ENCODE measurements around the gene LIN7A.

Gene LIN7A

DNA sequence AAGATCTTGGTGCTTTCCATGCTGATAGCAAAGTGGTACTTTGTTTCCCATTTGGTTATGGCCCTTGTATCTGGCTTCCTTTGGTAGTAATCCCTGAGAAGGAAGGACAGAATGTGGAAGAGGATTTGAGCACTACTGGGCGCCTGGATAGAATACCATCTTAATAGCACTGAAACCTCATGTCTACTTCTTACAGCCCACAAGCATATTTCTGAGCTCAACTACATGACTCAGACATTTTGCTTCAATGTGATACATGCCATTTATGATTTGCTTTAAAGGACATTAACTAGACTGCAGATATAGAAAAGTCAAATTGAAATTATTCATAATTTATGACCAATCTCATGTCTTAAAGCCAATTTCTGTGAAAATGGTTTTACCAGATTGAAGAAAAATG is 80.4 kb downstream of the LIN7A start:
- DNase-seq, result no peak

DNA sequence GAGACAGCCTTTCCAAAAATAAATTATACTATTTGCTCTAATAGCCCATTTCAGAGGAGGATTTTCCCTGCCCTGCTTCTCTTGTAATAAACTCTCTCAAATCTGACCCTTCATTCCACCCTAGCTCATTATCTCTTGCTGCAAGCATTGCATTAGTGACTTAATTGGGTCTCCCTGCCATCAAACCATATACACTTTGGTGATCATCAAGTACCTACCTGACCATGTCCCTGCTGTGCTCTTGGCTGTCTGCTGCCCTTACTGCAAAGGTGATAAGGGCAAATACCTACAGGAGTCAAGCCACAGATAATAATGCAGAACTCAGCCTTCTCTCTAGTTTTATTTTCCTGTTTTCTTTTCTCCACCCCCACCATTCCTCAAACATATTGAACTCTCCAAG is 88.4 kb downstream of the LIN7A start:
- no peak for DNase-seq

DNA sequence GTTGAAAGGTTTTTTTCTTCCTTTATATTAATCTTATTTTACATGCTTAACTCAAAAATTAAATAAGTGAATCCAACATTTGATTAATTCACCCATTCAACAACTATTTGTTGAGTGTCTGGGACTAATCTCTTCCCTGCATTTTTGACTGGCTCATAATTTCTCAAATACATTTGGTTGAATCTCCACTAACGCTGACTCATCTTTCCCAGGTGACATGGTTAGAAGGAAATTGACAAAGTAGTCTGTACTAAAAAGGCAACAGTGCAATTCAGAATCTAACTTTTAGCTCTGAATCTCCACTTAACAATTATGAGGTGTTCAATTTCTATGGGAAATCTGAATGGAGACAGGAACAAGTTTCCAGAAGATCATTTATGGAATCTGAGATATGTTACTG is 88.9 kb downstream of the LIN7A start:
- no peak for DNase-seq

DNA sequence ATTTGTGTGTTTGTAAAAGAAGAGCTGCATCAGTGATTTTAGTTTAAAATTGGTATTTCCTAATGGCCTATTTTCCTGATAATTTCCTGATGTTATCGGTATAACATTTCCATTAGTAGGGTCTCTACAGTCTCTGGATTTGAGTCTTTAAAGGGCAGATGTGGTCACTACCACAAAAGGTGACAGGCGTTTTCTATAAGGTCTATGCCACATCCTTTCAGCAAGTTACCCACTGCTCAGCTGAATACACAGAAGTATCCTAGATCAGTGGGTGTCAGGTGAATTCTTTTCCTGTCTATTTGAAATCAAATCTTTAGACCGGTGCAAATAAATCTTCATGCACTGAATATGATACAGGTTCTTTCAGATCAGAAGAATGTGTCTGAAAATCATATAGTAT is 90.2 kb downstream of the LIN7A start:
- DNase-seq, result no peak

DNA sequence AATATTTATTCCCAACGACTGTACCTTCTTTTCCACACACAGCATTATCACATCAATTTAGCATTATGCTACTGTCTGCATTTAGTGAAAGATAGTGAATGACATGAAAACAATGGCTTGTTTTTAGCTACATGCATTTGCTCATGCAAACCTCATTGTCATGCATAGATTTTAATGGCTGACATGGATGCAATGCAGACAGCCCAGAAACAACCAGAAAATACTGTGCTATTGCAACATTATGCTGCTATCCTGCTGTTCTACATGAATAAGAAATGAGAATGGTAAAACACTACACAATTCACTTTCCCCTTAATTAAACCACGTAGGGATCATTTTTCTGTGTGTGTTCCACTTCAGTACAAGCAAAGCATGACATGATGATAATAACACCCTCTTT is 90.8 kb downstream of the LIN7A start:
- DNase-seq, result no peak

DNA sequence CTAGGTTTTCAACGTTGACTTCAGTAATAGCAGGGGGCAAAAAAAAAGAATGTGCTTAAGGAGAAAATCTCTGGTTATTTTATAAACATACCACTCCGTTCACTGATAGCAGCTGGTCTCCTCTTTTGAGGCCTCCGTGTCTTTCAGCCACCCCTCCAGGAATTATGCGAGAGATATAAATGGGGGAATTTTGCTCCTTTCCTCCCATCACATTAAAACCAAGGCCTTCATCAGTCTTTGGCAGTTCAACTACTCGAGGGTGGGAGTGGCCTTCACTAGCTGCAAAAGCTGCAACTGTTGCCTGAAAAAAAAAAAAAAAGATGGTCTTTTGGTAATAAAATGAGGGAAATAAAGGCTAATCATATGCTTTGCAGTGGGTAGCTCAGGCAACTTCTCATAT is 92.1 kb downstream of the LIN7A start:
- DNase-seq, result no peak

DNA sequence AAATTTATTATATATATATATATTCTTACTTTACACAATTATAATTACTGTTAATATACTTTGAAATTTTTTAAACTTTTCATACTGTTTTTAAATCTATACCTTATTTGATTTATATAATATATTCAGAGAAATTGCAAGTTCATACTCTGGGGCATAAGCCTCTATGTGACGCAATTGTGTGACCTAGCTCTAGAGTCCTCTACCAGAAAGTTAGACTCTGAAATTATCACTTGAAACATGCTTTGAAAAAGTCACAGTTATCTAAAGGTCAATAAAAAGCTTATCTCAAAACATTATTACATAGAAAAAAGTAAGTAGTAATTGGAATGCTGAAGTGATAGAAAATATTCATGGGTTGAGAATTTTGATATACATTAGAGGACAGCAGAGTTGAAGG is 93.8 kb downstream of the LIN7A start:
- no peak for DNase-seq

DNA sequence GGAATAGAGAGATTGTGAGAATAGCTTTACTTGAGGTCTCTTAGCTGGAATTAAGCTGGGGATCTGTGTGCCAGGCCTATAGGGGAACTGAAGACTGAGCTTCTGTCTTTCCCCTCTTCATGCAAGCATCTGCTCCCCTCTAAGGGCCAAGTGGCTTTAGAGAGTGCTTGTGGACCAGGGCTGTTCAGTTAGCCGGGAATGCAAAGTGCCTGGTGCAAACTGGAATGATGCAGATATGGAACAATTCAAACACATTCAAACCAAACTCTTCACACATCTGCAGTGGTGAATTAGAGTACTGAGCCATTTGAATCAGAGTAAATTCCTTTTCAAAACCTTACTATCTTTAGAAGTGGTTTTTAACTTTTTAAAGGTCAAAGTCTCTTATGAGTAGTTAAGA is 99.0 kb downstream of the LIN7A start:
- DNase-seq, result no peak

DNA sequence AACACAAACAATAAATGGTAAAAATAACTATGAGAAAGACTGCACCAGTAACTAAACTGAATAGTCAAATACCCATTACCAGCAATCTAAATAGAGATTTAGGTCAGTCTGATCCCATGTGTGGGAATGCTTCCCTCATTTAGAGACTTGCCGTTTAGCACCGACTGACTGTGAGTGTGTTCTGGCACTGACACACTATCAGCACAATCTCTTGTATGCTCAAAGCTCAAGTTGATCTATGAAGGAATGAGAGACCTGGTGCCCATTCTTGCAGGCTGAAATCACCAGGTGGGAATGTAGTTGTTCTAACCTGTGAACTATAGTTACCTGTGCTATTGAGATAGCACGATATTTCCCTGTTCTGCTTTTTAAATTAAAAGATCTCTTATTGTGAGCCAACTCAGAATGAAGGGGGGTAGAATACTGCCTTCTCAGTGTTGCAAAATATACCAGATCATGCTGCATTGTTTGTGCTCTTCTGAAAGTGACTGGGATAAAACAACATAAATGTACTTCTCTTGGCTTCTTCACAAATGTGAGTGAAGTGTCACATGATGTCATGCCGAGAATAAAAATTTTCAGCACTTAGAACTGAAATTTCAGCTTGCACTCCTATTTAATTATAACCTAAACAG is 99.6 kb downstream of the LIN7A start:
- no peak for DNase-seq

DNA sequence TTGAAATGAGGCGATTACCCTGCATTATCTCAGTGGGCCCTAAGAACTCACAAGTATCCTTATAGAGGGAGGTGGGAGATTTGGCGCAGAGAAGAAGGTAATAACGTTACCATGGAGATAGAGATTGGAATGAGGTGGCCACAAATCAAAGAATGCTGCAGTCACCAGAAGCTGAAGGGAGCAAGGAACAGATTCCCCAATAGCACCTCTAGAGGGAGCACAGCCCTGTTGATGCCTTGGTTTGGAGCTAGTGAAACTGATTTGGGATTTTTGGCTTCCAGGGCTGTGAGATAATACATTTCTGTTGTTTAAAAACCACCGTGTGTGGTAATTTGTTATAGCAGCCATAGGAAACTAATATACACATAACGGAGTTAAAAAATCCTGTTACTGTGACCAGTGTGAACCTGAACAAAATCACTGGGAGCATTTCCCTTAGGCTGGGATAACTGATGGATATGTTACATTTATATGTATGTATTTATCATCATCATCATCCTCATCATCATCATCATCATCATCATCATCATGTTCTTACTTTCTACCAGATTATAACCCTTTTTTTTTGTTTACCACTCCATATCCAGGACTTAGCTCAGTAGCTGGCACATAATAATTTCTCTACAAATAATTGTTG is 100.3 kb downstream of the LIN7A start:
- DNase-seq, result peak; percentile 65

DNA sequence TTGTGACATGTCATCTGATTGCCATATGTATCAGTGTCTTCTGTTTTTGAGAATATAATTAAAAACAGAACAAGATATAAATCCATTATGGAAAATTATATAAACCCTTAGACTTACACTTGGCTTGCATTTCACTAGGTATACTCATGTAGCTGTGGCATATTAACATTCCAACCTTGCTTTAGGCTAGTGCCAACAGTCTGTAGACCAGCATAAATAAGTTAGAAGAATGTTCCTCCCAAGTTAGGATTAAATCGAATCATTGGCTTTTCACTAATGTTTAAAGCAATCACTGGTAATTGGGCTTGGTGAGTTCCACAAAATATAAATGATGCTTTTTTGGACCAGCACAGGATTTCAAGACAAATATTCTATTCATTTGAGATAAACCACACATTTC is 103.0 kb downstream of the LIN7A start:
- DNase-seq, result no peak

DNA sequence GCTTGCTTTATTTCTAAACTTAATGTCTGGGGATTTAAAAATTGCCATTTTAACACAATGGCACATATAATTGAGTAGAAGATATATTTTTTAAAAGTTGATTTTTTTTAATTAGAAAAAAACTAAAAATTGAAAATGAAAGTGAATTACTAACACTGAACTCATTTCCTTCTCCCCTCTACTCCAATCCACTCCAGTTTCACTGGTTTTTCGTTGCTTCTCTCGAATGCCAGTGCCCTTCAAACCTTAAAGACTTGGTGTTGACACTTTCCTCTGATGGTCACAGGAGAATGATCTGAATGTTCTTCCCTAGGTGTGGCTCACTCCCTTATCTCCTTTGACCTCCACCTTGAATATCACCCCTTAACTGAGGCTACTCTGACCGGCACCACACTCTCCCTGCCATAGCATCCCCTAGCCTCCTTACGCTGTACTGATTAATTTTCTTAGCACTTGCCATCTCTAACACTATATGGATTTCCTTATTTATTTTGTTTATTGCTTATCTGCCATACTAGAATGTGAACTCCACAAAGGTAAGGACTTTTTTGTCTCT is 107.1 kb downstream of the LIN7A start:
- DNase-seq, result no peak

DNA sequence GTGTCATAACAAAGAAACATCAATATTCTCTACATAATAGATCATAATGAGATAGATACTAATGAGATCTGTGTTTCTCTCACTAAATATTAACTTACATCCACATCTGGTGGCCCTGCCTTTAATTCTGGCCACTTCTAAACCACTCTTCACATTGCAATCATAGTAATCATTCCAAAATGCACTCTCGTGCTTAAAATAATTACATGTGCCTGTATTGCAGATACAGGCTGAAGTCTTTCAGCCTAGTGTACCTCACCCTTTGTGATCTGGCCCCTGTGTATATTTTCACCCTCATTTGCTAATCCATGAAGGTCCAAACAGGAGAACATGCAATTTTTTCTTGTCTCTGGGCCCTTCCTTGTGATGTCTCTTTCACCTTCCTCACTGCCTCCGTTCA is 108.0 kb downstream of the LIN7A start:
- no peak for DNase-seq

DNA sequence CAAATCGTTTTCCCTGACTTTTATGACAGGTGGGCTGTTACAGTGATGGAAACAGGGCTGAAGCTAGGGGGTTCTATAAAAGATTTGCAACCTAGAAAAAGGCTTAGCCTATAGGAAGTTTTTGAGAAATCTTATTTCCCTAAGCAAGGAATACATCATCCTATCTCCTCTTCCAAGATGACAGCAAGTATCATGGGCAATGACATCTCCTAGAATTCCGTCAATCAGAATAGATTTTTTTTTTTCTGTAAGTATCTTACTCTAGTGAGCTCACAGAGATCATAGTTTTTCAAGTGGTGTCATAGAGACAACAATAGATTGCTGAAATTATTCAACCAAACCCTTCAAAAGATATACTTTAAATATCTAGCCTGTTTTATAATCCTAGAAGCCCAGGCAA is 112.2 kb downstream of the LIN7A start:
- DNase-seq, result no peak

DNA sequence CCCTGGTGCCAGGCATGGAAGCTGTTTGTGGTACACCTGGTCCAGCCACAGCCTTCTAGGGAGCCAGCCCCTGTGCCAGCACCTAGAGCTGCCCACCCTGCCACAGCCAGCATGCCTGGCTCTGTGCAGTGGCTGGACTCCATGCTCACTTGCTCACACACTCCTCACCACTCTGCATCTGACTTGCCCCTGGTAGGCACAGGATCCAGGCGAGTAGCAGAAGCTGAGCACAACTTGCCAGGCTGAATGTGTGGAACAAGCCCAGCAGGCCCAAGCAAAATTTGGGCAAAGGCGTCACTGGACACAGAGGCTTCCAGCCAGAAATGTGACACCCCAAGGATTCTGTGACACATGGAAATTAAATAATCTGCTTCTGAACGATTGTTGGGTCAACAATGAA is 114.3 kb downstream of the LIN7A start:
- no peak for DNase-seq

DNA sequence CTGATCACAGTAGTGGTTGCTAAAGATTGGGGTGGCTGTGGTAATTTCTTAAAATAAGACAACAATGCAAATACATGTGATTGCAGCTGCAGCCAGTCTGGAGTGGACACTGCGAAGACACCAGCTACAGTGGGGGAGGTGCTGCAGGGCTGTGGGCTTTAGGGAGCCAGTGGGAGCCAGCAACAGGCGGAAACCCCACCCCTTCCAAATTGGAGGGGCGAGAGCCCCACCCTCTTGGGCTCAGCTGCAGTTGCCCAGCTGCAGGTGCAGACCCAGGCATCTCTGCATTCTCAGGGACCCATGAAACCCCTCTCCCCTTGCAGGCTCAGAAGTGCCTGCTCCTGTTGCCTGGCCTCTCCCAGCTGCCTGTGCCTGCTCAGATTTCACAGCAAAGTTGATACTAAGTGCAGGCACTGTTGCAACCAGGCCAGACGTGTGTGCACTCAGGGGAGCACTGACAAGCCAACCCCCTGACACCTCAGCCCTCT is 116.2 kb downstream of the LIN7A start:
- DNase-seq, result no peak

DNA sequence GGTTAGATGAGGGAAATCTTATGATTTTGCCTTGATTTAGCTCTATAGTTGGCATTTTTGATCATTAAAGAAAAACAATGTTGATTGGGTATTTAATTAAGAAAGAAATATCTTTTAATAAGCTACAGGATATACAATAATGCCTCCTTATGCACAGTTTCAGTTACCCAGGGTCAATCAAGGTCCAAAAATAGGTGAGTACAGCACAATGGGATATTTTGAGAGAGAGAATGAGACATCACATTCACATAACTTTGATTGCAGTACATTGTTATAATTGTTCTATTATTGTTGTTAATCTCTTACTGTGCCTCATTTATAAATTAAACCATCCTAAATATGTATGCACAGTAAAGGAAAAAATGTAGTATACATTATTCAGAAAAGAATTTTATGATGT is 118.9 kb downstream of the LIN7A start:
- DNase-seq, result no peak

DNA sequence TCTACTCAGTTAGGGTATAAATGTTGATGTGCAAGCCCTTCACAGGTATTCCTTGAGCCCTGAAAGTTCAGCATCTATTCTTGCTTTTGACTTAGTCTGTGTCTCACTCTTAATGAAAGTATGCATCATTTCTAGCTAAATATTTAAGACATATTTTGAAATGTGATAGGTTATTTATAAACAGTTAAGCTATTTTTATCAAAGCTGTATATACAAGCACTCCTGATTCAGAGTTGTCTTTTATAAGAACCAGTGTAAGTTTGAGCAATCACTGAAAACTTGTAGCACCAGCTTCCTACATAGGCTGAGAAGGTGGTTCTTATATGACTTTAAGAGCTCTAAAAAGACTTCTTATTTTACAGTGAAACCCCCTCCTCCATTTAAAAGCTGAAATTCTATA is 122.4 kb downstream of the LIN7A start:
- no peak for DNase-seq

DNA sequence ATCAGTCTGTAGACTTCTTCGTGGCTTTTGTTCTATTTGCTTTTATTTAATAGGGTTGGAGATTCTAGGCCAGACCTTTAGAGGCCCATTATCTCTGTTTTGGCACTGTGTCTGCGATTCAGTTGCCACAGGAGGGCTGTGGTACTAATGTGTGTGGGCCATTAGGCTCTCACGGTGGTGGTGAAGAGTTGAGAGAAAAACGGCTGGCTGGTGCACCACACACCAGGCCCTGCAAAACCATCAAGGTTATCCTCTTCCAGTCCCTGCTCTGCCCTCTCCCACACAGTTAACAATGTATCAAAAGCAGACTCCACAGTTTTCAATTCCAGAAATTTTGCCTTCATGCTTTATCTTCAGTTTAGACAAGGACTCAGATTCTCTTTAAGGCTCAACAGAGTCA is 123.3 kb downstream of the LIN7A start:
- DNase-seq, result no peak

DNA sequence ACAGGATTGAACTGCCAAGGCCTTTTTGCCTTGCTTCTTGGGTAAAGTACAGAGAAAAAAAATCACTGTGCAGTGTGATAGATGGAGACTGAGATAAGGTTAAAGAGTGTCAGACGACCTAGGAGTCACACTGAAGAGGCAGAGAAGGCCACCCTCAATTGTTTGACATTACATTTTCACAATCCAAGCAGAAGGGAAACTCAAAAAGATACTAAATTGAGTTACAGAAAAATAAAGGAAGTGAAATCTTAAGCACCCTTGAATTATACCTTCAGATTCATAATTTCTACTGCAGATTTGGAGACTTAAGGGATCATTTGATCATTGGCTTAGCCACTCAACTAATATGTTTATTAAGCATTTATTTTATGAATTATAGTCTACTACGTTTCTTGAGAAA is 123.9 kb downstream of the LIN7A start:
- no peak for DNase-seq

DNA sequence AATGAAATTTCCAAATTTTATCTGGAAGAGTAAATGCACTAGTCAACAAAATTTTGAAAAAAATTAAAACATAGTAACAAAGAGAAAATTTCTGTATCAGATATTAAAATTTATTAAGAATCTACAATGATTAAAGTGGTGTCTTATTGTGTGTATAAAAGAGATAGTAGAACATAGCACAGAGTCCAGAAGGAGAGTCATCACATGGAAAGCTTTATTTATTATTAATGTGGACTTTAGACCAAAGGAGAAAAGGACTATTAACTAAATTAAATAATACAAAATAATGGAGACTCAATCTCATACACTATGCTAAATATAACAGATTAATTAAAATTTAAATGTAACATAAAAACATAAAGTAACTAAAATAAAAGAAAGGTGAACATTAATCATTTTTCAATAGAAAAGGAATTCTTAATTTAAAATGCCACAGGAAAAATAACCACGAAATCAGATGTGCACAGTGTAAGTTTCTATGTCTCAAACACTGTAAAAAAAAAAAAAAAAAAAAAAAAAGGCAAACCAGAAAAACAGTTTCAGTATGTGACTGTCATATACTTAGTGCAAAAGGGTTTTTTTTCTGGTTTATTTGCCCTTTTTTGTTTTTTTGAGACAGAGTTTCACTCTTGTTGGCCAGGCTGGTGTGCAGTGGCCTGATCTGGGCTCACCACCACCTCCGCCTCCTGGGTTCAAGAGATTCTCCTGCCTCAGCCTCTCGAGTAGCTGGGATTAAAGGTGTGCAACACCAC is 125.6 kb downstream of the LIN7A start:
- DNase-seq, result no peak

DNA sequence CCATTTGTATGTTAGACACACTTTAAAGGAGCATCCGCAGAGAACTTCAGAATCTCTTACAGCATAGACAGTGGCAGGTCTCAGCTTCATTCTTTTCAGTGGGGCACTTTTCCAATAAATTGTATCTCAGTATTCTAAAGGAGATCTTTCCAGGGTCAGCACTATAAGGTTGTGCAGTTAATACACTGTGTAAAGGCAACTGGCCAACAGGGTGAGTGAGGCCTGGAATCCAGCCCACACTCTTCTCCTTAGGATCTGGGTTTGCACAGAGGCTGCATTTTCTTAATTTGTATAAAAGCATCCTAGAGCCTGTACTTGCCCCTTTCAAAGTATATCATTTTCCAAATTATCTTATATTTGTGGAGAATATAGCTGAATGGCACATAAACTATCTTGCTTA is 126.9 kb downstream of the LIN7A start:
- no peak for DNase-seq

DNA sequence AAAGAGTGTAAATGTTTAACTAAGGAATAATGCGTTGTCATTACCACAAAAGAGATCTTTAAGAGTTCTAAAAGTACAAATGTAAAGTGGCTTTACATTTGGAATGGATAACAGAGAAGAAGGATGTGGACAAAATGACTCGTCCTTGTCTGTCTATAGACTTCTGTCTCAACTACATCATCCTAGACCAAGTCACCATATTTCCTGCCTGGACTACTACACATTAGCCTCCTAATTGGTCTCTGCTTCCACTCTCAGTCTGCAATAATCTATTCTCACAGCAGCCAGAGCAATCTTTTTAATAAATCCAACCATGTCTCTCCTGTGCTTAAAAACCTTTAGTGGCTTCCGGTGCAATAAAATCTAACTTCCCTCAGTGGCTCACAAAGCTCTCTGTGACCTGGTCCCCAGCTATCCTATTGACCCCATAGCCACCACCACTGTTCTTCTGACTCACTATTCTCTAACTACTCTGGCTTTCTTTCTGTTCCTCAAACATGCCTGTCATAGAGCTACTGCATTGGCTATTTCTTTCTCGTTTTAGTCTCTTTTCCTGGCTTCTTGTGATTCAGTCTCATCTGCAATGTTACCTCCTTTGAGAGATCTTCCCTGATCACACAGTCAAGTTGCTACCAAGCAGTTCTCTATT is 130.0 kb downstream of the LIN7A start:
- no peak for DNase-seq

DNA sequence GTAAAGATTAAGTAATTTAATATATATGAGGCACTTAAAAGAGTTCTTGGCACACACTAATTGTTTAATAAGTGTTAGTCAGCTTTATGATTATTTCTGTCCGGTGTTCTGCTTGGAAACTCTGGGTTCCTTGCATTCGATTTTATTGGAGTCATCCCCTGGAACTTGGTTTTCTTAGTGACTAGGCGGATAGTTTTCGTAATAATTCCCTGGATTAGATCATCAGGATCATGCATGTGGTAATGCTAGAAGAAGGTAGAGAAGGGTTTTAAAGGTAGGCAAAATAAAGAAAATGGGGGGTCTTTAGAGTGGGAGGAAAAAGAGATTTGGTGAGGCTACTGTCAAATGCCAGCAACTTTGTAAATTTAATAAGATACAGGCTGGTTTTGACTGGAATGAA is 132.6 kb downstream of the LIN7A start:
- no peak for DNase-seq
